ENCODE measurements around the gene DCDC2C.

- TF ChIP-seq POLR2AphosphoS5 (IDR thresholded peaks at IDR 0.05) (no peak), CTCF (IDR thresholded peaks at IDR 0.05 in 8 of 11, conservative IDR thresholded peaks at IDR 0.05 in 3 of 11) (peak in 3 of 11 experiments; percentile 10 to 20 (median 20)), POLR2A (IDR thresholded peaks at IDR 0.05) (no peak)
Measured at GRCh38 chr2:3692375-3692774, 11.0 kb upstream of the DCDC2C start.

Data from spleen (tissue), 7 donors.